GM10266 (cell line): ENCODE measurements around the gene NKAIN4.
"Not testable (repeated sequence)": the region's sequence is repeated elsewhere in the genome, so short reads cannot be mapped to it uniquely, and the experiment has no call there.

Experiments
- DNase-seq: peaks from one replicate; pipeline ENCODE4 v3.0.0; 2012; ENCODE audit errors: extremely low spot score
- CTCF ChIP-seq: IDR thresholded peaks from 2 replicates; pipeline ENCODE4 v1.5.1; 2012; ENCODE audit warnings: mild to moderate bottlenecking, low read depth; ENCODE audit not compliant: control insufficient read depth, insufficient read depth; ENCODE audit errors: missing control alignments

The NKAIN4 gene

DNA sequence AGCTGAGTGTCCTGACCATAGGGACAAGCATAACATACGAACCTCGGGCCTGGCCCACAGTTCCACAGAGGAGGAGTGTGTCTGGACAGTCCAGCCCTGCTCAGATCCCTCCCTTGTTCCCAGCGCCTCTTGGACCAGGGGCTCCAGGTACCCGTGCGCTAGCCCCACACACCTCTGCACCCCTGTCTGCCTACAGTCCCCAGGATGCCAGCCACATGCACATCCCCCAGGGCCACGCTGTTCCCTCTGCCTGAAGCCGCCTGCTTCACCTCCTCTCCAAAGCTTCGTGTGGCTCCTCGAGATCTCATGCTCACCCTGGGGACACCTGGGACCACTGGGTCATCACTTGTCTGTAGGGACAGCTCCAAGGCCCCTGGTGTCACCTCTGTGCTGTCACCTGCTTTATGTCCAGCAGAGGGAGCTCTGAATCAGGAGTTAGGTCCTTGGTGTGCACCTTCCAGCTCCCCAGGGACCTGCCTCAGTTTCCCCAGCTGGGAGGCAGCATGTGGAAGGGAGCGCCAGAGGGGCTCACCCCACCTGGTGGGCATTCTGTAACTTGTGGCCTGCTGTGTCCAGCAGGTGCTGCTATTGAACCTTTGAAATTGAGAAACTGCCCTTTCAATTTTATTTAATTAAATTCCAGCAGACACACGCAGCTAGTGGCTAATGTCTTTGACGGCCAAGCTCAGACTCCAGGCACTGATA, 31.0 kb downstream of the NKAIN4 start:
- peak; percentile 68 for DNase-seq
- peak; percentile 79 for TF ChIP-seq CTCF

GRCh38 chr20:63222541-63222940, 31.7 kb downstream of the NKAIN4 start:
- no peak for TF ChIP-seq CTCF
- no peak for DNase-seq

GRCh38 chr20:63221400-63222053, 32.7 kb downstream of the NKAIN4 start:
- DNase-seq: not testable (repeated sequence)

DNA sequence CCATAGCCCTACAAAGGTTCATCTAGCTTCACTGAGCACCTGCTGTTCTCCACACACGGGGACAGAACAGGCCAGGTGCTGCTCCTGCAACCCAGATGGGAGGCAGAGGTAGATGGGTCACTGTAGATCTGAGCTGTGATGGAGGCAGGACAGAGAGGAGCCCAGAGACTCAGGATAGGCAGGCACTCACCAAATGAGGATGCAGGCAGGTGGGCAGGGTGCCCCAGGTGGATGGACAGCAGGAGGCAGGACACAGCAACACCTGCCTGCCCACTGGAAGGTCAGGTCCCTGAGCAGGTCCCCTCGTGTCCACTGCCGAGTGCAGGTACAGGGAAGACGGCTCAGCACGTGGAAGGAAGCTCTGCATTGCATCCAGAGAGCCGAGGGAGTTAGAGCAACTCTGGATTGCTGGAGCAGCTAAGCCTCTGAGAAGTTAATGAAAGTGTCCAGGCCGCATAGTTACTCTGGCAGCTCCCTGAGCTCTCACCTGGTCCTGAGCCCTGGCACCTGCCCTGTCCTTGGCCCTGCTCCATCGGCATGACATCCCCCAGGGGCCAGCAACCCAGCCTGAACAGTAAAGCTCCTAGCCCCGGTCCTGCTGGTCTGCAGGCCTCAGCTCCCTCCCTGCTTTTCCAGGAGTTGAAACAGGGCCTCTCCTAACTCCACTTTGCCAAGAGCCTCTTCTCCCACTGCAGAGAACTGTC, 33.4 kb downstream of the NKAIN4 start:
- TF ChIP-seq CTCF: no peak
- no peak for DNase-seq

DNA sequence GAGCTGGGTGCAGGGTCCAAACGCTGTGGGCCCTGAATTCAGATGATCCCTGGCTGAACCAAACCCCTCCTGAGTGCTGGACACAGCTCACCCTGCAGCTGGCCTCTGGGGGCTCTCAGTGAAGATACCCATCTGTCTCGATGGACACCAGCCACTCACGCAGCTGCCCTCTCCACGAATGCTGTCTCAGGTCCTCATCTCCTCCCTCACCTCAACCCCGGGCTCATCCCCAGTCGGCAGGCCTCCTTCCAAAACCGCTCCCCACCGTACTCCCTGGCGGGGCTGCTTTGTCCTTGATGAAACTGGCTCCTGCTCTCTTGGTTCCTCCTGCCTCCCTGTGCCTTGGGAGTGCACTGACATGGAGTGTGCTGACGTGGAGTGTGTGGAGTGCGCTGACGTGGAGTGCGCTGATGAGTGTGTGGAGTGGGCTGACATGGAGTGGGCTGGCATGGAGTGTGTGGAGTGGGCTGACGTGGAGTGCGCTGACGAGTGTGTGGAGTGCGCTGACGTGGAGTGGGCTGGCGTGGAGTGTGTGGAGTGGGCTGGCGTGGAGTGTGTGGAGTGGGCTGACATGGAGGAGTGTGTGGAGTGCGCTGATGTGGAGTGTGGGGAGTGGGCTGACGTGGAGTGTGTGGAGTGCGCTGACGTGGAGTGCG, 34.3 kb downstream of the NKAIN4 start:
- DNase-seq: no peak
- TF ChIP-seq CTCF: no peak

GRCh38 chr20:63219447-63219821, 34.8 kb downstream of the NKAIN4 start:
- no peak for DNase-seq
- TF ChIP-seq CTCF: no peak

DNA sequence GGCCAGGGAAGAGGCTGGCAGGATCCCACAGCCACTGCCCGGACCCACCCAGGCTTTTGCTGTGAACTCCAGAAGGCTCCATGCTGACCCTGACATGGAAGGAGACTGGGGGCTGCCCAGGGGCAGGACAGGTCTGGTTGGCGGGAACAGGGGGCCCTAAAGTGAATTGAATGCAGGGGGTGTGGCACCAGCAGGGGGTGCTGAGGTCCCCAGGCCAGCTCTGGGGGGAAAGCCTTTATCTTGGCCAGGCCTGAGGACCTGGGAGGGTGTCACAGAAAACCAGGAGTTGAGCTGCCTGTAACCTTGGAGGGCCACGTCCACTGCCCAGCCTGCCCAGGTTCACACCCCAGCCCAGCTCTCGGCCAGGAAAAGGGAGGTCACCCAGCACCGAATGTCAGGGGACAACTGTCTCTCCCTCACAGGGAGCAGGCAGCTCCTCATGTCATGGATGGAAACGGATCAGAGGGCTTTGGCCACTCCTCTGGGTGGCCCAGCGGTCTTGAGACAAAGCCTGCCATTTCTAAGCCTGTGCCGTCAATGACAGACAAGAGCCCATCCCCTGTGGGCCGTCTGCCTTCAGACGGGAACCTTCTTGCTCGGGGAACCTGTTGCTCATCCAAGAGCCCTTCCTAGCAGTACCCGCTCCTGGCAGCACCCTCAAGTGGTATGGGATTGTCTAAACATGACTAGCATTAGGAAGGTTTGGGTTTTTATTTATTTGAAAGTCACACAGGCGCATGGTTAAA, 35.4 kb downstream of the NKAIN4 start:
- DNase-seq: no peak
- no peak for TF ChIP-seq CTCF
